ENCODE results near the gene OR4D9.

The OR4D9 gene

GRCh38 chr11:59550842-59551658 lies 39.7 kb downstream of the OR4D9 start:
- DNase-seq (ENCODE audit: low read depth, low spot score), result peak; percentile 67

GRCh38 chr11:59551659-59552521 lies 40.6 kb downstream of the OR4D9 start:
- DNase-seq (ENCODE audit: low read depth, low spot score), result no peak

GRCh38 chr11:59552844-59553243 lies 41.5 kb downstream of the OR4D9 start:
- no peak for DNase-seq (ENCODE audit: low read depth, low spot score)

GRCh38 chr11:59553323-59553722 lies 42.0 kb downstream of the OR4D9 start:
- DNase-seq (ENCODE audit: low read depth, low spot score), result no peak

- no peak for DNase-seq (ENCODE audit: low read depth, low spot score)
These were observed 44.3 kb downstream of the OR4D9 start for GRCh38 chr11:59555601-59556114.

- no peak for DNase-seq (ENCODE audit: low read depth, low spot score)
These were observed 45.0 kb downstream of the OR4D9 start for GRCh38 chr11:59556115-59556916.

GRCh38 chr11:59556917-59557348 lies 45.6 kb downstream of the OR4D9 start:
- DNase-seq (ENCODE audit: low read depth, low spot score), result no peak

- DNase-seq (ENCODE audit: low read depth, low spot score), result no peak
These were observed 46.9 kb downstream of the OR4D9 start for GRCh38 chr11:59558270-59558643.

GRCh38 chr11:59559886-59560285 lies 48.5 kb downstream of the OR4D9 start:
- no peak for DNase-seq (ENCODE audit: low read depth, low spot score)

GRCh38 chr11:59560290-59560701 lies 49.0 kb downstream of the OR4D9 start:
- peak; percentile 73 for DNase-seq (ENCODE audit: low read depth, low spot score)

- DNase-seq (ENCODE audit: low read depth, low spot score), result no peak
These were observed 49.5 kb downstream of the OR4D9 start for GRCh38 chr11:59560702-59561473.

GRCh38 chr11:59562292-59562691 lies 51.0 kb downstream of the OR4D9 start:
- DNase-seq (ENCODE audit: low read depth, low spot score), result no peak
